Measurements from ENCODE around the gene ARHGAP23.

Gene ARHGAP23, protein sequence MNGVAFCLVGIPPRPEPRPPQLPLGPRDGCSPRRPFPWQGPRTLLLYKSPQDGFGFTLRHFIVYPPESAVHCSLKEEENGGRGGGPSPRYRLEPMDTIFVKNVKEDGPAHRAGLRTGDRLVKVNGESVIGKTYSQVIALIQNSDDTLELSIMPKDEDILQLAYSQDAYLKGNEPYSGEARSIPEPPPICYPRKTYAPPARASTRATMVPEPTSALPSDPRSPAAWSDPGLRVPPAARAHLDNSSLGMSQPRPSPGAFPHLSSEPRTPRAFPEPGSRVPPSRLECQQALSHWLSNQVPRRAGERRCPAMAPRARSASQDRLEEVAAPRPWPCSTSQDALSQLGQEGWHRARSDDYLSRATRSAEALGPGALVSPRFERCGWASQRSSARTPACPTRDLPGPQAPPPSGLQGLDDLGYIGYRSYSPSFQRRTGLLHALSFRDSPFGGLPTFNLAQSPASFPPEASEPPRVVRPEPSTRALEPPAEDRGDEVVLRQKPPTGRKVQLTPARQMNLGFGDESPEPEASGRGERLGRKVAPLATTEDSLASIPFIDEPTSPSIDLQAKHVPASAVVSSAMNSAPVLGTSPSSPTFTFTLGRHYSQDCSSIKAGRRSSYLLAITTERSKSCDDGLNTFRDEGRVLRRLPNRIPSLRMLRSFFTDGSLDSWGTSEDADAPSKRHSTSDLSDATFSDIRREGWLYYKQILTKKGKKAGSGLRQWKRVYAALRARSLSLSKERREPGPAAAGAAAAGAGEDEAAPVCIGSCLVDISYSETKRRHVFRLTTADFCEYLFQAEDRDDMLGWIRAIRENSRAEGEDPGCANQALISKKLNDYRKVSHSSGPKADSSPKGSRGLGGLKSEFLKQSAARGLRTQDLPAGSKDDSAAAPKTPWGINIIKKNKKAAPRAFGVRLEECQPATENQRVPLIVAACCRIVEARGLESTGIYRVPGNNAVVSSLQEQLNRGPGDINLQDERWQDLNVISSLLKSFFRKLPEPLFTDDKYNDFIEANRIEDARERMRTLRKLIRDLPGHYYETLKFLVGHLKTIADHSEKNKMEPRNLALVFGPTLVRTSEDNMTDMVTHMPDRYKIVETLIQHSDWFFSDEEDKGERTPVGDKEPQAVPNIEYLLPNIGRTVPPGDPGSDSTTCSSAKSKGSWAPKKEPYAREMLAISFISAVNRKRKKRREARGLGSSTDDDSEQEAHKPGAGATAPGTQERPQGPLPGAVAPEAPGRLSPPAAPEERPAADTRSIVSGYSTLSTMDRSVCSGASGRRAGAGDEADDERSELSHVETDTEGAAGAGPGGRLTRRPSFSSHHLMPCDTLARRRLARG (N-terminal part only)

GRCh38 chr17:38428112-38428642, at the start of gene ARHGAP23:
Gene ARHGAP23, plus strand, starts transcription at chr17:38428464. Its CDS starts 22 bp downstream, at chr17:38428486.
- DNase-seq = no peak

- DNase-seq = no peak
These were observed 48.8 kb upstream of the ARHGAP23 start for GRCh38 chr17:38379448-38379847.

GRCh38 chr17:38395090-38395489, 33.2 kb upstream of the ARHGAP23 start:
- DNase-seq = no peak

GRCh38 chr17:38397227-38397626, 31.0 kb upstream of the ARHGAP23 start:
- DNase-seq = no peak

DNA sequence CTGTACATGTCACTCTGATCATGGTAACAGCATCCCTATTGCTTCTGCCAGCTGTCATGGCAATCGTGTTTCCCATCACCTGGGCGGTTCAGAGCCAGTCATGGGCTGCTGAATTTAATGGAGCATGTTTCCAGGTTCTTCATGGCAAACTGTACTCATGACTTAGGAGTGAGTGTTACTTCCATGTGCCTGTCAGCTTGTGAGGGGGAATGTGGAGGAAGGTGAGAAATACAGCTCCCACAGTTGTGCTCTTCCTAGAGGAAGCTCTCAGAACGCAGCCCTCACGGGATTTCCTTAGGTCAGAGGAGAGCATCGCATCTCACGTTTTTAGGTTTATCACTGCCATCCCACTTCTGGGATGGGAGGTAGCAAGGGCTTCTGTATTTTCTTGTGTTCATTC, 28.0 kb upstream of the ARHGAP23 start:
- DNase-seq = no peak

GRCh38 chr17:38401459-38401858, 26.8 kb upstream of the ARHGAP23 start:
- DNase-seq = no peak

DNA sequence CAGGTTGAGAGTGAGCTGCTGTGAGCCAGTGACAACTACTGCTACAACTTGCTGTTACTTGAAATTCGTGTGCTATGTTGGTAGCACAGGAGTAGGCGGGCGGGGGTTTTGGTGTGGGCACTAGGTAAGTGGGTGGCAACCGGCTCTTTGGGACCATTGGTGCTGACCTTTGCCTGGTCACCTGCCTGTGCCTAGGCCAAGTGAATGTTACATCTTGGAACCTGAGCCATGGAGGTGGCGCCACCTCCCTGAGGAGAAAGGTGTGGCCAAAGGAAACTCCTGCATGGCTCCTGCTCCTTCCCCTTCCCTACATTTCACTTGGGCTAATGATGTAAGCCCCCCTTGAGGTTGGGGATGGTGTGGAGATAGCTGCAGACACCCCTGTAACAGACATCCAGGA, 25.4 kb upstream of the ARHGAP23 start:
- DNase-seq = no peak

DNA sequence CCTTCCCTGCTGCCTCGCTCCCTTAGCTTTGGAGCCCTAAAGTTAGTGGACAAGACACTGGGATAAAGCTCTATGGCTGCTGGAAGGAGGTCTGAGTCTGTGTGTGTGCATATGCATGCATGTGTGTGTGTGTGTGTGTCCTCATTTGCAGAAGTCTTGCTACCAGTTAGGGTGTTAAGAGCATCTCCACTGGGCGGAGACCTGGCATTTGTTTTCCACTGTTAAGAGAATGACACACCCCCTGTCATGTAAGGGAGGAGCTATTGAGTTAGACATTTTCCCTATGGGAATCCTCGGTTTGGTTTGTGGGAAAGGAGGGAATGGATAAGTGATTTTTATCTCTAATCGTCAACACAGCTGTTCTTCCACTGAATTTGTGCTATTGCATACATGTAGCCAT, 24.8 kb upstream of the ARHGAP23 start:
- no peak for DNase-seq

DNA sequence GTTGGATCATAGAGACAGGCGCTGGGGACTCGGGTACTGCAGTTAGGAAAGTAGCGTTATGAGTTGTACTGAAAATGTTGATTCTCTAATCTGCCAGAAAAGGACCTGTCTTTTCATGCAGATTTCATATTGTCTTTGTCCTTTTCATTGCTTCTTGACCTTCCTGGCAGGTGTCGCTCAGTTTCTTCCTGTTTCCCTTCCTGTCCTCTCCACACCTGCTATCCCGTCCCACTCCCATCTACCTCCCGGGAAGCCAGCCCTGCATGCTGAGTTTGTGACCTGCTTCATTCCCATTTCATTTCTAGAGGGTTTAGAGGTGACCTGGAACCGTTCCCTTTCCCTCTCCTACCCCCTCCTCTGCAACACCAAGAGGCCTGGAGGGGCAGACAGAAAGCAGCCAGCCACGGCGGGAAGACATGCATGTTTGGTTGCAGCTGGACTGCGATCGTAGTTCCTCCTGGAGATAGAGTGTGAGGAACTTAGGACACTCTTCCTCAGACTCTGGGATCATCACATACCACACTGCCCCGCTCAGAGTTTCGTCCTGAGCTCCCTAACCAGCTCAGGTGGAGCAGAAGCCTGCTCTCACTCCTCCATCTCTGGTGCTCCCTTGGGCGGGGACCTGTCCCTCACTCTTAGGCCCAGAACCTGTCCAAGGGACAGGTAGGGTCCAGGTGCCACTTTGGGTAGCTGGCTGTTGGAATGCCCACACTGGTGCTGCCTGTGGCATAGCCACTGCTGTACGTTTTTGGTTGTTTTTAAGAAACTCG, 23.9 kb upstream of the ARHGAP23 start:
- DNase-seq = no peak

DNA sequence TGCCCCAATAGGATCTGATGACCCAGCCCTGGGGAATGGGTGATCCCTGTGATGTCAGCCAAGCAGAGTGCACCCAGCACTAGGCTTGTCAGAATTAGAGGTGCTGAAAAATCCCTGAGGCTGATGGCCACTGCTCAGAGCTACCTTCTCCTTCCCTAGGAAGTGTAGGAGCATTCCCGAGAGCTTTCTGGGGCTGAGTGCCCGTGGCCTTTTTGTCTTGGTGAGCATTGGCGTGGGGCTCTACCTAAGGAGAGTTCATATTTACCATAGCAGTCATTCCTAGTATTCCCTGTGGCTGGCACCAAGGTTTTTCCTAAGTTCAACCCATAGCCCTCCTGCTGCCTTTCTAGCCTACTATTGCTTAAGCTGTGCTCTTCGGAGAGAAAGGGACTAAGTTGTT, 22.6 kb upstream of the ARHGAP23 start:
- DNase-seq = no peak

DNA sequence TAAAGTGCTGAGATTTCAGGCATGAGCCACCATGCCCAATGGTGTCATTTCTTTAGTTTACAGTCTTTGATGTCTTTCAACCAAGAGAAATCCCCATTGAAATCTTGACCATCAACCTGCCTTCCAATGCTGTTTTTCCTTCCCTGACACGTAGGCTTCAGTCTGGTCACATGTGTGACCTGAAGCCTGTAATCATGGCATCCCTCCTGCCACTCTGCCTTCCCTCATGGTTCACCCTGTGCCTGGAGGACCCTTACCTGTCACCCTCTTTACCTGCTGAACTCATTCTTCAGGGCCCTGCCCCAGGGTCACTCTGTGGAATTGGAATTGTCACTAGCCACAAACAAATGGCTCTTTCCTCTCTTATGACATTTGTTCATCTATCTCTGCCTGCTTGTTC, 18.1 kb upstream of the ARHGAP23 start:
- no peak for DNase-seq

DNA sequence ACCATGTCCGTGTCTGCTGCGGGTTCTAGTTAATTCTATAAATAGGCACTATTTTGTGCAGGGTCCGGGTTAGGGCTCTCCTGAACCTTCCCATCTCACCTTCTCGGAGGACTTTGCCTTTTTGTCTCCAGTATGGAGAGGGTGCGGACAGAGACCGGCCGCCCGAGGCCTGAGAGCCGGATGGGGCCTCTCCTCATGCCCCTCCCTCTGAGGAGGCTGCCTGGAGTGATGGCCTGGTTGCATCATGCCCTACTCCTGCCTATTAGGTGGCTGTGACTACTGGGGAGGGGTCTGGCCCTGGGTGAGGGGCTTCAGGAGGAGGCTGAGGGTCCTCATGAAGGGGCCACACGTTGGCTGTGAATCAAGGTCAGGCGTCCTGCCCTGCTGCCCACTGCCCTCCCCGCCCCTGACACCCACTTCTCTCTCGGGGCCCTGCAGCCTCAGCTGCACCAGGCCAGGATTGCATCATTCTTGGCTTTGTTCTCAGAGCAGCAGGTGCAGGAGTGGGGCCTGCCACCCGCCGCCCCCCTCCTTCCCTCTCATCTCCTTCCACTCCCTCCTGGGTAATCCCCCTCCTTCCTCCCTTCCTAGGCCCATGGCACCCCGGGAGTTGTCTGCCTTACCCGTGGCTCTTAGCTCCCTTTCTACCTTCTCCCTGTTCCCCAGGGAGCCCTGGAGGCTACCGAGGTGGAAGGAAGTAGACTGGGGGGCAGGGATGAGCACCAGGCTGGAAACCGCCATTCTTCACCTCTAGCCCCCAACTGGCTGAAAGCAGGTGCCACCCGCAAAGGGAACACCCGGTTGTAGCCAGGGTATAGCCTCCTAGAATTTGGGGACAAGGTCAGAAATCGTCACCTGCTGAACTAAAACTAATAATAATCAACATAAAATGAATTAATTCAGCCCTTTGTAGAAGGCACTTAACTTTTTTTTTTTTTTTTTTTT, 12.7 kb upstream of the ARHGAP23 start:
- no peak for DNase-seq

DNA sequence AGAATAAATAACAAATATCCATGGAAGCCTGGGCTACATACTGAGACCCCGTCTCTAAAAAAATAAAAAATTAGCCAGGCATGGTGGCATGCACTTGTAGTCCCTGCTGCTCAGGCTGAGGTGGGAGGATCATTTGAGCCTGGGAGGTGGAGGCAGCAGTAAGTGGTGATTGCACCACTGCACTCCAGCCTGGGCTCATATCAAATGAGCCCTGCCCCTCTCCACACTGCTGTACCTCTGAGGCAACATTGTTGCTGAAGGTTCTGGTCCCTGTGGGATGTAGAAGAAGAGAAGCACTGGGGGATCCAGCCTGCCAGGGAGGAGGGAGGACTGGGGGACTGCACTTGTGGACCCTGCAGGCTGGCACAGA, 11.4 kb upstream of the ARHGAP23 start:
- DNase-seq = no peak

DNA sequence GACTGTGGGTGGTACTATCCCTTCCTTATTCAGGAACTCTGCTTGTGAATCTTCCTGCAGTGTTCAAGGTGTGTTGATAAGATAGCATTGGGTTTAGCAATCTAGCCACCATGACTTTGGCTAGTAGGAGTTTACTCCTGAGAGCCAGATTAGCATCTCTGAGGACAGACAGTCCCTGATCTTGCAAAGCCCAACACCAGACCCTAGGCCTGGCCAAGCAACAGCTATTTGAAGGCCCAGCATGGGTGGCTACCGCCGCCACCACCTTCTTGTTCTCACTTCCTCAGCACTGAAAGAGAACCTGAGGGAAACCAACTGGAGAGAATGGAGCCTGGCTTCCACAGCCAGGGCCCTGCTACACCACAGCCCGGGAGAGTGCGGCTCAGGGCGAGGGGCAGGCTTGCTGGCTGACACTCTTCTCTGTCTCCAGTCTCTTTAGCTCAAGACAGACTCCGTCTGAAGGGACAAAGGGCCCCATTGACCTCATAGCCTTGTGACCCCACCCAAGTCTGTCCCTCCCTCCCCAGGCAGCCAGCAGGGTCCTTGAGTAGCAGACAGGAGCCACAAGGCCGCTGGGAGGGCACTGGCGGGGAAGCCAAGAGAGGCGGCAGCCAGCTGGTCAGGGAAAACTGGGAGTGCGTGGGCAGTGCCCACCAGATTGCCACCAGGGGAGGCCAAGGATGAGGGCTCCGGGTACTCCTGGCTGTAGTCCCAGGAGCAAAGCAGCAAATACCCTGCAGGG, 10.9 kb upstream of the ARHGAP23 start:
- DNase-seq = no peak

DNA sequence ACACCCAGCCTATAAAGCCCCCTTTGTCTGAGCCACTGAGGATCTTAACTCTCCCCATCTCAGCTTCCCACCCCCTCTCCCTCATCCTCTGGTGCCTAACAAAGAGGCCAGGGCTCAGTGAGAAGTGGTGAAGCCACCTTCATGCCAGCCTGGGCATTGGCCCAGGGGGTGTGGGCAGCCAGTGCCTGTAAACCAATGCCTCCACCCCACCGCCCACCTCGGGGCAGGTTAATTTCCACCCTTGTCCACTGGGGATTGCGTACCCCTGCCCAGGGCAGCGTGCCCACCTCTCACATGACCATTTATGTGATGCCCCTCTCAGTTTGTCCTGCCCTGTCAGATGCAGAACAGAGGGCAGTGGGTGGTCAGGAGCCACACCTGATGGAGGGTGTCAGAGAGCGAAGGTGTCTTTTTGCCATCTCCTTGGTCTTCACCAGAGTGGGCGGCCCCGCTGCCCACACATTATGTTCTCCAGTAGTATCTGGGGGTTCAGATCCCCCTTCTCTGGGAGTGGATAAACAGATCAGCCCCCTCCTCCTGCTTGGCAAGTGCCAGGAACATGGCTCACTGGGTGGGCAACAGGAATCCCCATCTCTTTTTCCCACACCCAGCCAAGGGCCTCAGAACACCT, 10.1 kb upstream of the ARHGAP23 start:
- DNase-seq = no peak

DNA sequence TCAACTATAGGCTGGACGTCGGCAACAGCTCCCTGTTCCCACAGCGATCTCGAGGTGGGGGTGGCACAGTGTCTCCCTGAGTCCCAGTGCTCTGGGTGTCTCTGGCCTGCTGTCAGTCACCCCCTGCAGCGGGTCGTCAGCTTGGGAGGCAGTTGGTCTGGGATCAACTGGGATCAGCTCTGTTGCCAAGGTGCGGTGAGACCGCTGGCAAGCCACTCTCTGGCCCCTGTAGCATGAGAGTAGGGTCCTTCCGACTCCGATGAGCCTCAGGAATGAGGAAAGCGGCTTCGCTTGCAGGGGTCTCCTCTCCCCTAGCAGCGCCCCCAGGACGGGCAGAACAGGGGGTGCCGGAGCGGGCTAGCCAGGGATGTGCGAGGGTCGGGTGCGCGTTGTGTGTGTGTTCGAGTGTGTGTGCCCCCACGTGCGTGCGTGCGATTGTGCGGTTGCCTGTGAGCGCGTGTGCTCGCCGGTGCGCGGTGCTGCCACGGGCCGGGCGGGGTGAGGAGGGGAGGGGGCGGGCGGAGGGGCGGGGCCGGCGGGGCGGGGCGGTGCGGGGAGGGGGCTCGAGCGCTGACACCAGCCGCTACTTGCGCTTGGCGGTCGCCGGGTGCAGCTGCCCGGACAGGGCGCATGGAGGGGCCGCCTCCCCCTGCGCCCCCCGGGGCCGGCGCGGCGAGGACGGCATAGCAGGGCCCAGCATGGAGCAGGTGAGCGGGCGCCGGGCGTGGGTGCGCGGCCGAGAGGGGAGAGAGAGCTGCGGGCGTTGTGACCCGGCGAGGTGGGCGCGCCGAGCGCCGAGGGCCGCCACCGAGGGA, 9.4 kb upstream of the ARHGAP23 start:
- no peak for DNase-seq

DNA sequence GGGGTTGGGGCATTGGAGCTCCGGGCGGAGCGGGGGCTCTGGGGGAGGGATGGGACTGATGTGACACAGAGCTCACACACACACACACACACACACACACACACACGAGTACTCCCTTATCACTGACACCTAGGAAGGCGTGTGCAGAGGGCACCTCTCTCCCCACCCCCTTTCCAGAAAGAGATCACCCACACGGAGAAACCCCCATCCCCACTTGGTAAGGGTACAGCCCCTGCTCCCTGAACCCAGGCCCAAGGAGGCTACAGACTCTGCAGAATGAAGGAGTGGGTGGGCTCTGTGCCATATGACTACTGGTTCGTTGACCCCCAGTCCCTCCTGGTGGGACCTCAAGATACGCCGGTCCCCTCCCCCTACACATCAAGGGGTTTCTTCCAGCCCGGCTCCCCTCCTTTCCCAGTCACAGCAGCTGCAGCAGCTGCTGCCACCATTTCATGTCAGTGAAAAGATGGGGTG, 8.7 kb upstream of the ARHGAP23 start:
- no peak for DNase-seq

GRCh38 chr17:38420518-38420917, 7.7 kb upstream of the ARHGAP23 start:
- DNase-seq = no peak

Measured in KG1 (cell line).